ENCODE results near the gene LRIT2. TPM values are rescaled to one million over a fixed set of nuclear protein-coding genes. Genes with fewer than 3 reads are reported as not detected.

LRIT2 gene
- total RNA-seq, 4 donors from 2014 or later = not detected

DNA sequence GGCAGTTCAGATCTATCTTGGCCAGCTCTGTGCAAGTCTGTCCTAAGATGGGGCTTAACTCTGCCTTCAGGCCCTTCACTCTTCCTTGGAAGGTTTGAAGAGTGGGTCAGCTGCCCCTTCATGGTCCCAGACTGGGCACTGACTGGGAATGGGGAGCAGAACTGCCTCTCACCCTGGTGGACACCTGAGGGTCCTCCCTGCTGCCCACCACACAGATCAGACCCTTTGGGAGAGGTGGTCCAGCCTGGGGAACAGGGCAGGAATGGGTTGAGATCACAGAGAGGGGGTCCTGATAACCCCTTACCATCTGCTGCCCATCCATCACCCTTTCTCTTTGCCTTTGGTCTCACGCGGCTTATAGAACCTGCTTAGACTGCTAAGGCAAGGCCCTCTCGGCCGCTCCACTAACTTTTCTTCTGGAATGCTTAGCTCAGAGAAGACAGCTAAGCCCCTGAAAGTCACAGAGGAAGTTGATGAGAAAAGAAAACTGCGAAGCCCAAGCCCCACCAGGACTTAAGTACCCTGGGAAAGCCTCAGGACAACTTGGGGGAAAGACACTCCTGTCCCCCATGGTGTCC, 31.4 kb downstream of the LRIT2 start:
- no peaks in the 10 kb centered on the region for H3K36me3 ChIP-seq
- H3K9me3 ChIP-seq = no peaks in the 10 kb centered on the region
- peak overlapping the region in 3 of 4 donors; percentile 85 to 88 (median 87) for H3K27ac ChIP-seq
- H3K27me3 ChIP-seq = peaks cover 26% of the 10 kb centered on the region
- peaks cover 11 to 43% (median 42%) of the 10 kb centered on the region in 4 donors for H3K4me1 ChIP-seq
- intact Hi-C loops (cut with DNase I; ENCODE audit: low total_unique reads) (no loop called here), in situ Hi-C loops (cut with MboI; ENCODE audit: low pct_ligation_motif_present in 1 of 4, low pct_unique_long_range_greater_than_20kb in 1 of 4, low sequenced_read_pairs in 3 of 4) (no loop called here)
- no peak for TF ChIP-seq EP300 (IDR thresholded peaks at IDR 0.05; ENCODE audit: low read depth)
- TF ChIP-seq, protein P1, sequence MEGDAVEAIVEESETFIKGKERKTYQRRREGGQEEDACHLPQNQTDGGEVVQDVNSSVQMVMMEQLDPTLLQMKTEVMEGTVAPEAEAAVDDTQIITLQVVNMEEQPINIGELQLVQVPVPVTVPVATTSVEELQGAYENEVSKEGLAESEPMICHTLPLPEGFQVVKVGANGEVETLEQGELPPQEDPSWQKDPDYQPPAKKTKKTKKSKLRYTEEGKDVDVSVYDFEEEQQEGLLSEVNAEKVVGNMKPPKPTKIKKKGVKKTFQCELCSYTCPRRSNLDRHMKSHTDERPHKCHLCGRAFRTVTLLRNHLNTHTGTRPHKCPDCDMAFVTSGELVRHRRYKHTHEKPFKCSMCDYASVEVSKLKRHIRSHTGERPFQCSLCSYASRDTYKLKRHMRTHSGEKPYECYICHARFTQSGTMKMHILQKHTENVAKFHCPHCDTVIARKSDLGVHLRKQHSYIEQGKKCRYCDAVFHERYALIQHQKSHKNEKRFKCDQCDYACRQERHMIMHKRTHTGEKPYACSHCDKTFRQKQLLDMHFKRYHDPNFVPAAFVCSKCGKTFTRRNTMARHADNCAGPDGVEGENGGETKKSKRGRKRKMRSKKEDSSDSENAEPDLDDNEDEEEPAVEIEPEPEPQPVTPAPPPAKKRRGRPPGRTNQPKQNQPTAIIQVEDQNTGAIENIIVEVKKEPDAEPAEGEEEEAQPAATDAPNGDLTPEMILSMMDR (IDR thresholded peaks at IDR 0.05) = no peak
- TF ChIP-seq POLR2A (IDR thresholded peaks at IDR 0.05) = no peak
- TF ChIP-seq POLR2AphosphoS5 (IDR thresholded peaks at IDR 0.05) = no peak
- H3K4me3 ChIP-seq = peak overlapping the region; percentile 38 to 66 (median 58)
- DNase-seq = peak; percentile 5
- WGBS, 2 donors (ENCODE audit: low coverage in 1 of 2) = 26% methylated on average over 5 of the region's 5 CpGs; no CpG with 5 or more reads in 1 of the 2 donors

DNA sequence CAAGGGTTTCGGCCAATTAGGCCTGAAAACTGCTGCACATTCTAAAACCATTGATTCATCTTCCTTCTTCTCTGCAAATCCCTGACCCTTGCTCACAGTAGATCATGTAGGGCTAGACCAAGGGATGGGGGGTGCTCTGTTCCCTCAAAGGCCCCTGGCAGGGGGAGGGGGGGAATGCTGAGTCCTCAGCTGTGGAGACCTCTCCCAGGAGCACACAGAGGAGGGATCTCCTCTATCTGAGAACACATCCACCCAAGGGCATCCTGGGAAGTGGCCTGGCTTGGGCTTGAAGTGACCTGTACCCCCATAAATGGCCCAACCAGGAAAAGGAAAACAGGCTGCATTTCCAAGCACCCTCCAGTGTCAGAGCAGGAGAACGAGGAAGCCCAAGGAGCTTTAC, 32.0 kb downstream of the LRIT2 start:
- DNase-seq = no peak
- no peak overlapping the region for H3K27ac ChIP-seq
- in situ Hi-C loops (cut with MboI; ENCODE audit: low pct_ligation_motif_present in 1 of 4, low pct_unique_long_range_greater_than_20kb in 1 of 4, low sequenced_read_pairs in 3 of 4) (no loop called here), intact Hi-C loops (cut with DNase I; ENCODE audit: low total_unique reads) (no loop called here)
- H3K4me1 ChIP-seq = peaks cover 11 to 45% (median 43%) of the 10 kb centered on the region in 4 donors
- 79 to 100% methylated on average over 1 to 2 of the region's 2 CpGs for WGBS, 2 donors (ENCODE audit: low coverage in 1 of 2)
- H3K9me3 ChIP-seq = no peaks in the 10 kb centered on the region
- H3K36me3 ChIP-seq = no peaks in the 10 kb centered on the region
- peaks cover 26% of the 10 kb centered on the region for H3K27me3 ChIP-seq
- TF ChIP-seq POLR2AphosphoS5 (IDR thresholded peaks at IDR 0.05) = no peak
- TF ChIP-seq EP300 (IDR thresholded peaks at IDR 0.05; ENCODE audit: low read depth) = no peak
- TF ChIP-seq POLR2A (IDR thresholded peaks at IDR 0.05) = no peak
- TF ChIP-seq, protein P1 (IDR thresholded peaks at IDR 0.05) = no peak
- H3K4me3 ChIP-seq = no peak overlapping the region

DNA sequence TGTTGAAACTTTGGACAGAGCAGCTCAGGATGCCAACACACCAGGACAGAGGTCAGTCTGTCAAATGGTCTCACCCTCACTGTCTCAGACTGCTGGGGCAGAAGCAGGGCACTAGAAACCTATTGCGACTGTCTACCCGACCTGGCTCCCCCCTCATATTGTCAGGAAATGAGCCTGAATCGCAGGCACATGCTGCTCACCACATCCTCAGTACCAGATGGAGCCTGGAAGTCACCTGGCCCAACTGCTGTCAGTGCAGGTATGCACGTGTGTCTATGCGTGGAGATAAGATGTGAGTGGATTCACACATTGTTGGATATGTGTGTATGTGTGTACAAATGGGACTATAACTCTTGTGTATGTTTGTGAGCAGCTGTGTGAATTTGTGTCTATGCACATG, 34.2 kb downstream of the LRIT2 start:
- TF ChIP-seq, protein P1 (IDR thresholded peaks at IDR 0.05) = no peak
- no peak for TF ChIP-seq EP300 (IDR thresholded peaks at IDR 0.05; ENCODE audit: low read depth)
- TF ChIP-seq POLR2AphosphoS5 (IDR thresholded peaks at IDR 0.05) = no peak
- TF ChIP-seq POLR2A (IDR thresholded peaks at IDR 0.05) = no peak
- DNase-seq = peak; percentile 6
- intact Hi-C loops (cut with DNase I; ENCODE audit: low total_unique reads) (no loop called here), in situ Hi-C loops (cut with MboI; ENCODE audit: low pct_ligation_motif_present in 1 of 4, low pct_unique_long_range_greater_than_20kb in 1 of 4, low sequenced_read_pairs in 3 of 4) (no loop called here)
- Histone ChIP-seq H3K4me3 (no peak overlapping the region), H3K9me3 (no peaks in the 10 kb centered on the region), H3K27ac (no peak overlapping the region), H3K36me3 (no peaks in the 10 kb centered on the region), H3K4me1 (peaks cover 3 to 29% (median 26%) of the 10 kb centered on the region in 4 donors), H3K27me3 (peaks cover 26% of the 10 kb centered on the region)
- 52 to 87% methylated on average over 3 to 5 of the region's 5 CpGs for WGBS, 2 donors (ENCODE audit: low coverage in 1 of 2)

DNA sequence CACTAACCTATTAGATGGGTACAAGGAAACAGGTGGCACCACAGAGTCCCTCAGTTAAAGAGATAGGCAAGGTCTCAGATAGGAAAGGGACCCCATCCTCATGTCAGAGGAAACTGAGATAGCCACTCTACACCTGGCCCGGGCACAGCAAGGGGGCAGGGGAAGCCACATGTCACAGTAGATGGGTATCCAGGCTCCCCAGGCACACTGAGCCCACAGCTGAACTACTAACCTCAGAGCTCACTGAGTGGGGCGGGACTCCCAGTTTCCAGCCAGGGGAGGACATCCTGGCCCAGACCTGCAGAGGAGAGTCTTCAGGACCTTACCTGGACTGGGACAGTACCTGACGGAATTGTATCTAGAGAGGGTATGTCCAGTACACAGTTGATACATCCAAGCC, 34.7 kb downstream of the LRIT2 start:
- peak; percentile 7 for DNase-seq
- Histone ChIP-seq H3K27ac (no peak overlapping the region), H3K4me3 (no peak overlapping the region), H3K36me3 (no peaks in the 10 kb centered on the region), H3K9me3 (no peaks in the 10 kb centered on the region), H3K27me3 (peaks cover 24% of the 10 kb centered on the region), H3K4me1 (peaks cover 0 to 25% (median 21%) of the 10 kb centered on the region in 4 donors)
- TF ChIP-seq, protein P1 (IDR thresholded peaks at IDR 0.05) = no peak
- no peak for TF ChIP-seq POLR2AphosphoS5 (IDR thresholded peaks at IDR 0.05)
- TF ChIP-seq EP300 (IDR thresholded peaks at IDR 0.05; ENCODE audit: low read depth) = no peak
- TF ChIP-seq POLR2A (IDR thresholded peaks at IDR 0.05) = no peak
- 81% methylated on average over 3 of the region's 3 CpGs; no CpG with 5 or more reads in 1 of the 2 donors for WGBS, 2 donors (ENCODE audit: low coverage in 1 of 2)
- intact Hi-C loops (cut with DNase I; ENCODE audit: low total_unique reads) (no loop called here), in situ Hi-C loops (cut with MboI; ENCODE audit: low pct_ligation_motif_present in 1 of 4, low pct_unique_long_range_greater_than_20kb in 1 of 4, low sequenced_read_pairs in 3 of 4) (no loop called here)

Data from transverse colon (tissue), 4 donors.